Forelimb muscle (tissue), 1 donor: ENCODE results near the gene SAMD4A. TPM values are rescaled to one million over a fixed set of nuclear protein-coding genes. Genes with fewer than 3 reads are reported as not detected.
"Not testable (repeated sequence)": the region's sequence is repeated elsewhere in the genome, so short reads cannot be mapped to it uniquely, and the experiment has no call there.

Source experiments
- DNase-seq: peaks from one replicate; pipeline ENCODE4 v3.0.0-alpha.2; 2013; ENCODE audit warnings: low read depth
- polyA plus RNA-seq: library from polyadenylated mRNA; unstranded; fragments of 120-200 nt; gene quantifications from one replicate; pipeline ENCODE4 v1.2.1, GENCODE V29; 2013; ENCODE audit not compliant: insufficient read length

Gene SAMD4A
- polyA plus RNA-seq, 1 donor: 65.1 TPM

DNA sequence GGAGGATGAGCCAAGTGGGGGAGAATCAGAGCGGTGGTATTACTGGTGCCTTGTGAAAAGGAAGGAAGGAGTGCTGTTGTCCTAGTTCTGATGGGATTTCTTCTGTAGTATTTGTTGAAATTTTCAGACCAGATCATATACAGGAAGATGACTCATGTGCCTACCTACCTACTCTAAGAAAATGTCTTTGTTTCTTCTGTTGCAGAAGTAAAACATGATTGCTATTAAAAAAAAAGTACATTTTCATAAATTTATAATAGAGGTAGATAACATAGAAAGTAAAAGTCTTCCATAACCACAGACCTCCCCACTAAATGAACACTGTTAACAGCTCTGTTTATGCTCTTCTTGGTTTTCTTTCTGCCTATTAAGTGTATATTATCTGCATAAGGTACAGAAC lies 26.9 kb downstream of the SAMD4A start:
- DNase-seq: no peak

- no peak for DNase-seq
These were observed 27.6 kb downstream of the SAMD4A start for GRCh38 chr14:54594537-54594936.

DNA sequence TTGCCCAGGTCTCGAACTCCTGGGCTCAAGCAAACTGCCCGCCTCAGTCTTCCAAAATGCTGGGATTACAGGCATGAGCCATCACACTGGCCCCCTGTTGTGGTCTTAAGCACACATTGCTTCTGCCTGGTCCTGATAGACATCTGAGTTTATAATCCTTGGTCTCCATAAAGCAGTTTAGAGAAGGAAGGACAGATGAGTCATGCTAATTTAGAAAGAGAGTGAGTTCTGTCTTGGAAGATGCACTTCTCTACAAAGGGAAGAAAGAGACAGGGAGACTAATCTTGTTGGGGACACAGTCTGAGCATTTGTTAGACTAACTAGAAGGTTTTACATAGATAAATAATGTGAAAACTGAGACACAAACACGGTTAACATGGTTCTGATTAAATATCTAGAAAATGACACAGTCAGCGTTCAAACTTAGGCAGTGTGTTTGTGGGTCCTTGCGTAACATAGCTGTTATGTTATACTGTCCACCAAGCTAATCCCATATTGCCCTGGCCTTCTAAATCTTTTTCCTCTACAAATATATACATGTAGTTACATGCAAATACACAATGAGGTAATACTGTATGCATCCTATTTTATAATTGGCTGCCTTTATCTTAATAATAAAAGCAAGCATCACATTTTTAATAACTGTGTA lies 31.0 kb downstream of the SAMD4A start:
- no peak for DNase-seq

DNA sequence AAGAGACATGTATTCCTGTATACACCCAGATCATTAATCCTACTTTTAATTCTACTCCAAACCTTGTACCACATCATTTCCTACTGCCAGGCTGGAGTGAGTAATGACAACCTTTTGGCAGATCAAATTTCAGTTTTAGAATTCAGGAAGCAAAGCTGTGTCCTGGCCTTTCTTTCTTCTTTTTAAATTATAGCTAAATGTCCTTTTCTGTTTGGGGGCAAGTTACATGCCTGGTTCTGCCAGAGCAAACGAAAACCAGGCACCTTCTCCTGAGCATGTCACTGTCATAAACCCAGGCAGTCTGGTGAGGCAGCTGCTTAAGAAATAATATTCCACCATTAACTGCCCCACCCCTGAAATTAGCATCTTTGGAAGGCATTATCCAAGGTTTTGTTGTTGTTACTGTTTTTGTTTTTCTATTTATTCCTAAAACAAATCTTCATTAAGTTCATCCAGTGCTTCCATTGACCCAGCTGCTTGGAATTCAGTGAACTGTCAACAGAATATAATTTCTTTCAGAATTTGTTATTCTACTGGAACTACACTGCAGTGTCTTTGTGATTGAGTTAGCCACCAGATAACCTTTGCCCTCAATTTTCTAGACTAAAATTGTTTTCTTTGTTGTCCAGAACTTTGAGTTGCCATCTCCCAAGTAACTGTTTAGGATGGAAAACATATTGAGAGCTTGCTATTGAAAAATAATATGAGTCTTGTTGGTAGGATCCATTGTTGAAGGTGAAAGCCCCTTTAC lies 33.2 kb downstream of the SAMD4A start:
- no peak for DNase-seq

DNA sequence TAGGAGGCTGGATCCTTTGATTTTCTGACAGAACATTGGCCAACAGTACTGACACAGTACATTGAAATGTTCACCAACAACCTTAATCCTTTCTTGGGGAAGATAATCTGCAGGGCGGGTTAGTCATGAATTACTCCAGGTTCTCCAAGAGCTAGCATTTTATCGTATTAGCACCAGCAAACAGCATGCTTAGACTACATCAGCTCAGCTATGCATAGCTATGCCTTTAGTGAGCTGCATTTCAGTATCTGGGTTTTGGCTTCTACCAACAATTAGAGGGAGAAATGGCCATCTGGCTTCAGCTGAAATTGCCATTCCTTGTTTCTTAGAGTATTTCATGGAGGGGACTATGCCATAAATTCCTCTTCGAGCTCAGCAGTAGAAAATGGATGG lies 33.8 kb downstream of the SAMD4A start:
- no peak for DNase-seq

GRCh38 chr14:54603362-54603761 lies 36.4 kb downstream of the SAMD4A start:
- DNase-seq: no peak

- no peak for DNase-seq
These were observed 39.2 kb downstream of the SAMD4A start for GRCh38 chr14:54606178-54606577.

- no peak for DNase-seq
These were observed 39.8 kb downstream of the SAMD4A start for GRCh38 chr14:54606631-54607133.

- no peak for DNase-seq
These were observed 42.6 kb downstream of the SAMD4A start for GRCh38 chr14:54609576-54609975.

DNA sequence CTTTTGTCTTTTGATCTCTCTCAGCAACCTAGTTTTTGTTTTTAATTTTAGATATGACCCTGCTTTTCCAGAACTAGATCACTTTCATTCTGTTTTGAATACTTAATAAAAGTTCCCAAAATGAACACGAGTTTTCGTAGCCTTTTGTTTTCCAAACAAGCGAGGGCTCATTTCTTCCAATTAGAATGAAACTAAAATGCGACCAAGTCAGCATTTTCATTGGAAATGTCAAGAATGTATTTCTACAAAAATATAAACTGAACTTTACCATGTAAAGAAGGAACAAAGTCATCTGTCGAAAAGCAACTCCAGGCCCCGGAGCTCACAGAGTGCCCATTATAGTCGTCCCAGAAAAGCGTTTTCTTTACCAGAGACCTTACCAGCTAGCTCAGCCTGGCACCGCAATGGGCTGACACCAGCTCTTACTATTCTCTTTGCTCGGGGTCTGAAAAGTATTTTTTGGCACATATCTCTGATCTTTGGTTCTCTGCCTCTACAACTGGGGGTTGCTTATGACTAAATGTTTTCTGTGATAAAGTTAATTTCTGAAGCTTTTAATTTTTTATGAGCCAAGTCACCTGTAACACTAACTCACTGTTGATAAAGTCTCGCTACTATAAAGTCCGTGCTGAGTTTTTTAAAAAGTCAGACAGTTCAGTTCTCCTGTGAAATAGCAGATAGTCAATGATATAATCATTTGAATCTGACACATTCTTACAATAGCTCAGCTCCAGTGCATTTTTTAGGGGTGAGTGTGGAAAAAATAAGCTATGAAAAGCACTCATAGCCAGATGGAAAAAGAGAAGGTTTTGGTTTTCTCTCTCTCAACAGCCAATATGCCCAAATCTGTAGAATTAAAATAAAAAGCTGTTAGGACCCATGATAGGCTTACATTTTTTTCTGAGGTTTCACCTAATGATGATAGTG lies 43.4 kb downstream of the SAMD4A start:
- DNase-seq: no peak

DNA sequence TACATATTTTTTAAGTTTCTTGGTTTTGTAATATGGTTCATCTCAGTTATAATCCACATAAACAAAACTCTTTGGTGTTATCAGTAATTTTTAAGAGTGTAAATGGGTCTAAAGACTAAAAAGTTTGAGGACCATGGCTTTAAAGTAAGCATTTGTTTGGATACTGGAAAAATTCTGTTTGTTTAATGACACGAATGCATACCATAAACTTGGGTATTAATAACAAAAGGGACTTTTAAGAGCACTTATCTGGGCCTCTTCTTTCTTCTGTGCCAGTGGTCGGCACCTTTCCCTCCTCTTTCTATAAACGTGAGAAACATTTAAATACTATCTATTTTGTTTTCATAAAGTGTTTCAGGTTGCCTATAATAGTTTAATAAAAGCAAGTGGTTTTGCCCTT lies 47.4 kb downstream of the SAMD4A start:
- DNase-seq: no peak

DNA sequence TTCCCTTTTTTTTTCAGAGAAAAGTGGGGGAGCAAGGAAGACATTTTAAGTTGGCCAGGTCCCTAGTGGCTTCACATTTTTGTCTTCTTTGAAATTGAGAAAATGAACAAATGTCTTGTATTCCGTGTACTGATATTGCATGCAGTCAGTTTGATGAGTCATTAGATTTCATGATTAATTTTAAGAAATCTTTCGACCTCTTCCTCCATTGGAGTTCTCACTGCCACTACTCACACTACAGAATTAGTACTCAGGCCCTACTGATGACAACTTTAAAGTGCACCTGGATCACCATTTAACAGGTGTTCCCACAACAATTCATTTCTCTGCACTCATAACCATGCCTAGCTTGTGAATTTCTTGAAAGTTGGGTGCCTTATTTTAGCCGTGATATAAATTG lies 50.5 kb downstream of the SAMD4A start:
- DNase-seq: no peak

DNA sequence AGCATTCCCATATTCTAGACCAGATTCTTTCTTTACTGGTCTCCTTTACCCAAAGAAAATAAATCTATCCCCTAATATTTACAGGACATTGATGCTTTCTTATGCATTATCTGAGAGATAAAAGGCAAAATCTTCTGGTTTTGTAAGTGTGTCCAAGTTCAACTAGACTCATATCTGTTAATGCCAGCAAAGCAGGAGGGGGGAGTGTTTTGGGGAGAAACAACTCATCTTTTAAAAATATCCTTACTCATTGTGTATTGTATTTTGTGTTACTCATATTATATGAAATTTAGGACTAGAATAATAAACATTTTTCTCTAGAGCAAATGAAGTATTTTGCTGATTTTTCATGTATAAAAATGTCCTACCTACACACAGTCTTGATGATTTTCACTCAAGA lies 54.8 kb downstream of the SAMD4A start:
- no peak for DNase-seq

DNA sequence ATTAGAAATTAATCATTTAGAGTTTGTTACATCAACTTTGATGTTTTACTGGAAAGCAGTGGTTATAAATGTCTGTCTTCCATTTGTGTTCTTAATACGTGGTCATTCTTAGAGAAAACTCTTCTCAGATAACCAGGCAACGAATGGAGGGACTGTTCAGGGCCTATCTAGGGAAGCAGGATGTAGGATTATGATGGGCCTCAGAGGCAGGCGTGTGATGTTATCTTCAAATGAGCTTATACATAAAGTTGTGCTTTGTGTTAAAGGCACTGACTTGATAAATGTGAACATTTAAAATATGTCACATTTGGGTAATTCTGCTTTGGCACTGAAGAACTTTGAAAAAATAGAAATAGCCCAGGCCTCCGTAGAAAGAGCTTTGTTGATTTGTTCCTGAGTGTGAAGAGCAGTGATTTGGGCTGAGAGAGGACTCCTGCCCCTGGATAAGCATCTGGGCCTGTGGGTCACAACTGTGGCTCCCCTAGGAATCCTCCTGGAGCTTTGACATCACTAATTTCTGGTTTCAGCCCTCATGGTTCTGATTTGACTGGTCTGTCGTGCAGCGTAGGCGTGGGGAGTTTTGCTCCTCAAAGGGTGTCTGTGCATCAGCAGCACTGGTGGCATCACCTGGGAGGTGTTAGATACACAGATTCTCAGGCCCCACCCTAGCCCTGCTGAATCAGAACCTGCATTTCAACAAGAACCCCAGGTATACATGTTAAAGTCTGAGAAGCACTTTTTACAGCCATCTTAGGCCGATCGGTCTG lies 55.4 kb downstream of the SAMD4A start:
- no peak for DNase-seq

DNA sequence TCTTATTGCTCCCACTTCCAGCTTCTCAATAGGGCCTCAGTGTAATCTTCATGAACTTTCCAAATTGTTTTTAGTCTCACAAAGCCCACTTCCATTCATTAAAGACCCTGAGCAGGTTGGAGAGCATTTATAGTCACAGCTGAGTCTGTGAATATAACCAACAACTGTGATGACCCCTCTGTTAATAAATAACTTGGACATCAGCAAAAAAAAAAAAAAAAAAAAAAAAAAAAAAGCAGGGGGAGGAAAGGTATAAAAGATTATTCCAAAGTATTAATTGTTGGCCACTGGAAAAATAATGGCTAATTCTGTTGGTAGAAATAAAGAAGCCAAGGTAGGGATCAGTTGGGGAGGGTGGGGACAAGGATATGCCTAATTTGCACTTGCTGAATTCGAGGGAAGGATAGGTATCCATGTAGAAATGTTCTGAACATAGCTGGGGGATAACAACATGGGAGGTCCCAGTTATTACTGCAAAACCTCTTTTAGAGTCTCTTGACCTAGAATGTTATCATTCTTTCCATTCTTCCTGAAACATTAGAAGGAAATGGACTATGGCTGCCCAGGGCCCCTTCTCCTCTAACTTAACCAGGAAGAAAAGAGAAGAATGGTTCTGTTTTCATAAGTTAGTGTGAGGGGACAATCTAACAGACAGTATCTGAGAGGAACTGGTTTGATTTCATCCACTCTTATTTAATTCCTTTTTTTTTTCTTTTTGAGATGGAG lies 56.5 kb downstream of the SAMD4A start:
- DNase-seq: no peak

GRCh38 chr14:54624005-54624358 lies 57.1 kb downstream of the SAMD4A start:
- not testable (repeated sequence) for DNase-seq

DNA sequence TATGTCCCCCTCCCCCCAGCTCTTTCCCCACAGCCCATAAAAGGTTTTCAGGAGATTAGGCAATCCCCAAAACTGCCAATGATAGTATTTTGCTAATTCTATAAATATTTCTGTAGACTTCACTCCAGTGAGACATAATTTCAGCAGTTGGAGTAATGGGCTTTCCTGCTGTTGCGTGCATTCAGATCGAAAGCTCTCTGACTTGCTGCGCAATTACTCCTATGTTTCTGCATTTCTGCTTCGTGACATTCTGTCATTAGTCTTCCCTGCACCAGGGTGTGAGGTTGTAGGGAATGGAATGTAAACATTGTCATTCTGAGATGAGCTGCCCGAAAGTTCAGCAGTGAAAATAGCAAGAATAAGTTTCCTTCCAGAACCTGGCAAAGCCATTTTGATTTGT lies 58.2 kb downstream of the SAMD4A start:
- no peak for DNase-seq

DNA sequence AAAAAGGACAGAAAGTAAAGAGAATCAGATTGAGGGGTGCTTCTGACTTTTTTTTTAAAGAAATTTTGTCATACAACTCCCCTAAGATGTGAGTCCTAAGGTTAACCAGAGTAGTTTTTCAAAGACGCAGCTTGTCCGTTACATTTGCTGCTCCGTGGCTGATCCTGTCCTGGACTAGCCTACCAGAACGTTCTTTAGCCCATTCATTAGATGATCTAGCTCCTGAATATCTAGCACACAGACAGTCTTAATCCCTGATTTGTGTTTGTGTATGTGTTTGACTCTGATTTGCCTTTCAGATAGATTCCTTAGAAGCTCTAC lies 60.3 kb downstream of the SAMD4A start:
- DNase-seq: no peak

DNA sequence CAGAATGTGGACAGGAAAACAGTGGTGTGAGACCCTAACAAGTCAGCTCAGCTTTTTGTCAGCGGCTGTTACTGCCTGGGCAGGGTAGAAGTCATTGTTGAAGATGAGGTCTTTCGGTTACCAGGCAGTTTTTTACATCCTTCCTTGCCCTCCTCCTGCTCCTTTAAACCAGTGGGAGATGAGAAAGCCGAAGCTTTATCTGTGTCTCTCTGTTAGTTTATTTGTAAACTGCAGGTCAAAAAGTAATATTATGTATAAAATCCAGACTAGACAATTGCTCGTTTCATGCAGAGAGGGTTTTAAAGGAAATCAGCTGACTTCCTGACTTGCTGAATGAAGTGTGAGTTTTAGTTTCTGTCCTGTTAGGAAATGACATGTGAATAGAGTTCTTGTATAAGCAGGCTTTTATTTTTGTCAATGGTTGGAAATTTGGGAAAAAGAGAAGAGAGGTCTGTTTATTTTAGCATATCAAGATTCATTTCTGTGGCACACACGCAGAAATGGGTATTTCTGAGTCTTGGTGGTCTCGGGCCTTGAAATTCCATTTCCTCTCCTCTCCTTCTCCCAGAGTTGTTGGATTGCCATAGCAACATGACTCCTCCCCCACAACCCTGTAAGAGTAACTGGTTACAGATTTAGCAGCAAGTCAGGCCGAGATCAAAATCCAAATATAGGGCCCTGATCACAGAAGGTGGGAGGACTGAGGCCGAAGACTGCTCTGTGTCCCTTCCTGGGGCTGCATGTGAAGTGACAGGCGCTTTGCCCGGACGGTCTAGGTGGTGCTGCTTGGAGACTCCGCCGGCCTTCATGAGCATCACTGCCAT lies 60.8 kb downstream of the SAMD4A start:
- peak; percentile 76 for DNase-seq

- no peak for DNase-seq
These were observed 62.3 kb downstream of the SAMD4A start for GRCh38 chr14:54629183-54629582.
